HG03280 (cell line): Measurements from ENCODE around the gene TBC1D22A.

ENCODE experiments used
- ATAC-seq: cut with Tn5 transposase; IDR thresholded peaks from one replicate; pipeline ENCODE4 v1.9.1; 2021; ENCODE audit warnings: mild to moderate bottlenecking, moderate library complexity; ENCODE audit not compliant: unreplicated experiment

TBC1D22A gene

DNA sequence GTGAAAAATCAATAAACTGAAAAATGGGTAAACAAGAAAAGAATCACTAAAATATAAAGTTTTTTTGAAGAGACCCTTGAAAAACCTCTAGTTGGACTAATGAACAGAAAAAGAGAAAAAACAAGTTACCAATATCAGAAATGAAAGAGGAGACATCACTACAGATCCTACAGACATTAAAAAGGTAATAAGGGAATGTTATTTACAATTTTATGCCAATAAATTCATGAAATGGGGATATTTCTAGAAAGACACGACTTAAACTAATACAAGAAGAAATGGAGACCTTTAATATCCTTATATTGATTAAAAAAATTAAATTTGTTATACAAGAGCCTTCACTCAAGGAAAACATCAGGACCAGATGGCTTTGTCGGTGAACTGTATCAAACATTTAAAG lies 109.4 kb downstream of the TBC1D22A start:
- ATAC-seq = no peak

DNA sequence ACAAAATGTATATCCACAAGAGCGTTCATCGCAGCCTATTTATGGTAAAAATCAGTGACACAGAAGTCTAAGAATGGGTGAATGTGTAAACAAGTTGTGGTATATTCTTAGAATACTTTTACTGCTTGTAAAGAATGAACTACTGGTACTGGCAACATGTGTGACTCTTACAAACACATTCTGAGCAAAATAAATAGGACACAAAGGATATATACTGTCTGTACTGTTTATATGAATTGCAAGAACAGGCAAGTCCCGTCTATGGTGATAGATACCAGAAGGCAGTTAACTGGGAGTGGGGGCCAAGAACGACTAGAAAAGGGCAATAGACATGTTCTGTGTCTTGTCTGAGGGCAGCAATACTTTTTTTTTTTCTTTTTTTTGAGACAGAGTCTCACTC lies 112.6 kb downstream of the TBC1D22A start:
- no peak for ATAC-seq

DNA sequence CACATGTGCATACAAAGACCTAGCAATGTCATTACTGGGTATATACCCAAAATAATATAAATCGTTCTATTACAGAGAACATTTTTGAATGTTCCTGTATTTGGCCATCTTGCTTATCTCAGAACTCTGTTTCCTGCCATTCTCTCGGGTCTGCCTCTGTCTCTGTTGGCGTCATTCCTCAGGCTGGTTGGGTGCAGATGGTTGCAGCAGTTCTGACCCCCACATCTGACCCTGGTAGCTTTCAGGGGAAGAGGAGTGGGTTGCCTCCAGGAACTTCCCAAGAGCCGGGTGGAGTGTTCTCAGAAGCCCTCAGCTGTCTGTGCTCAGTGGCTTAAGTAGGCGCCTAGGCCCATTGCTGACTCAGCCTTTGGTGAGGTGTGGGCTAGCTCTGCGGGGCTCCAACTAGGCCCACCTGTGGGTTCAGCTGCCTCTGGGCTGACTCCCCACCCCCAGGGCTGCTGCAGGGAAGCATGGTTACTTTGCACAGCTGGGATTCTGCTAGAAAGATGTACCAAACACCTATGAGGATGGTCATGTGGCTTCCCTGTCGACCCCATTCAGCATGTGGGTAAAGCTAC lies 114.0 kb downstream of the TBC1D22A start:
- ATAC-seq = no peak

DNA sequence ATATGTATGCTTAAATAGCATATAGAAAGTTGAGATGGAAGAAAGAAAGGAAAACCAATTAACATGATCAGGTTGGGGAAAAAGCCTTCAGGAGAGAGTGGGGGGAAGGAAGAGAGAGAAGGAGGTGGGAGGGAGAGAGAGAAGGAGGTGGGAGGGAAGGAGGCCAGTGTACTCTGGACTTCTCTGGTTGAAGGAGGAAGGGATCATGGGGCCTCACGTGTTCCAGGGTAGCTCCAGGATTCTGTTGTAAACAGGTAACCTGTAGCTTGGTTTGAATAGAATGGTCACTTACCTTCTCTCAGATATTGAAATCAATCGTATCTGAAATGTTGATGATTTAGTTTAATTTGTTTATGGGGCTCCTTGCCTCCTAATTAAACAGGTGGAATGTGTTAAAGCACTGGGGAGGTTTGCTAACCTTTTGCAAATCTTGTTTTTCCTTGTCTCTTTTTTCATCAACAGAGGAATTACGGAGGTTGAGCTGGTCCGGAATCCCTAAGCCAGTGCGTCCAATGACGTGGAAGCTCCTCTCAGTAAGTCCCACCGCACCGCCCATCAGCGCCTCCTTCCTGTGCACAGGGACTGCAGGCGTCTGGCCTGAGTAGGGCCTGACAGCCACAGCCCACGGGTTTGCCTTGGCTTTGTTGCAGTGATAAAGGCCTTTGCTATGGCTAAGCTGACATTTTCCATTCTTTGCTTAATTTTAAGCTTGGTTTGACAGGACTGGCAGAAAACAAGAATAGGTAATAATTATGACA lies 115.9 kb downstream of the TBC1D22A start:
- ATAC-seq = no peak

DNA sequence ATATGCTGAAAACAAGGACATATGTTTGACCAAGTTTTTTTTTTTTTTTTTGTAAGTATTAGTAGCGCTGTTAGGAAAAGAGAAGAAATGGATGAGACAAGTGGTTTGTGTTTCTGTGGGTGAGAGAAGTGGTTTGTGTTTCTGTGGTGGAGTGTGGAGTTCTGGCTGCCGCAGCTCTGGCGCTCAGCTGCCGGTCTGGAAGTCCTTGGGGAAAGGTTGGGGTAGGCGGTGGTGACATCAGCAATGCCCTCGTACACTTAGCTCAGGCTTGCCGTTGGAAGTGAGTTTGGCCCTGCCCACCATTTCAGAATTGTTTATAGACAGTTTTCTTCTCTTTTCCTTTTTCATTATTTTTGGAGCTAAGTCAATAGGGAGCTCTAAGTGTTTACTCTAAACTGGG lies 116.6 kb downstream of the TBC1D22A start:
- no peak for ATAC-seq

DNA sequence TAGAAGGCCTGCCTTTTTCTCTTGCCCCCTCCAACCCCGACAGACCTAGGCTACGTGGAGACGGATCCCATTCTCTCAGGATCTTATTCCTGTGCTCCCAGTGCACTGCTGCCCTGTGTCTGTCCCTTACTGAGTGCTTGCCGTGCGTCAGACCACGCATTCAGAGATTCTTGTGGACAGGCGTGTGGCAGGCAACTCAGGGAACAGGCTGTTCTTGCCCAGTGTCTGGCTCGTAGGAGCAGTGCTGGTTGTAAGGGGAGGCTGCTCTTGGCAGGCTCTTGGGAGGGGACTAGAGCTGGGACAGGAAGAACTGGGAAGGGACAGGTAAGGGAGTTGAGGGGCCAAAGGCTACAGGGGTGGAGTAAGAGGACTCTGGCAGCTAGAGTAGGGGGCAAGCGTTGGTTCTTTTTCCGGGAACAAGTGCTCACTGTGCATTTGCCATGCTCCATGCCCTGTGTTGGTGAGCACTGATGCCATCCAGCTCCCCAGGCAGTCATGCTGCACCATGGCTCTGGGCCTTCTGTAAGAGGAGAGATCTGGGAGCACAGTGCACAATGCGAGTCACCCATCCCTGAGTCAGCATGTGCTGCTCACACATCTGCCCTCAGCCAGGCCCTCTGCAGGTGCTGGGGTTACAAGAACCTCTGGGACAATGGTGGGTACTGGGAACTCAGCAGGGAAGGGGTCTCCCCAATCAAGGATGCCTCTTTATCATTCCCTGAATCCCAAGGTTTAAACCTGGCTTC lies 119.1 kb downstream of the TBC1D22A start:
- ATAC-seq = no peak

DNA sequence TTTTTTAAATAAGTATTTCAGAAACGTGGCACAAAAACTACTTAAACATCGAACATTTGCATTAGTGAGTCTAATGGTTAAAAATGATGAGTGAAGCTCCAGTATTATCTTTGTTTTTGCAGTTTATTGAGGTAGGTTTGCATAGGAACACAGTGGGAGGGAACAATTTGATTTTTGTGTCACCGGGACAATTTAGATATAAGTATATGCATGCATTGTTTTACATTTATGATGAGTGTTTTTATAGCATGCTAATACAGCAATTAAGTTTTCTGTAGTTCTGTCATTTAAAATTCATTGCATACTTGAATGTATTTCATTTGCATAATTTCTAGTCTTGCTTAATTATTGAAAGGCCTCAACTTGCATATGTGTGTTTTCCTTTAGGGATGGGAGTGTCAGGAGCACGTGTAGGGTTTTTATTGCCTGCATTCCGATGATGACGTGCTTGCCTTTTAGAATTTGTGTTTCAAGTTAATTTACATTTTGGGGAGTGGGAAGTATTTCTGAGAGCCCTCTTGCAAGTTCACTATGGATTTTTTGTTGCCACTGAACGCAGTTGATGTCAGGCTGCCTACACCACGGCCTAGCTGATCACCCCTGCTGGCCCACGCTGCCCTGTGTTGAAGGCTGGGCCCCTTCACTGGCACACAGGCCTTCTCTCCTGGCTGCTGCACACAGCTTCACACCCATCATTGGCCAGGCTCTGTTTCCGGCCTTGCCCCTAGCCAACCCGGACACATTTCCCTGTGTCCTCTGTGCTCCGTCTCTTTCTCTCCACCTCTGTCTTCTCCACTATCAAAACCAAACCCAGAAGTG lies 120.9 kb downstream of the TBC1D22A start:
- no peak for ATAC-seq

DNA sequence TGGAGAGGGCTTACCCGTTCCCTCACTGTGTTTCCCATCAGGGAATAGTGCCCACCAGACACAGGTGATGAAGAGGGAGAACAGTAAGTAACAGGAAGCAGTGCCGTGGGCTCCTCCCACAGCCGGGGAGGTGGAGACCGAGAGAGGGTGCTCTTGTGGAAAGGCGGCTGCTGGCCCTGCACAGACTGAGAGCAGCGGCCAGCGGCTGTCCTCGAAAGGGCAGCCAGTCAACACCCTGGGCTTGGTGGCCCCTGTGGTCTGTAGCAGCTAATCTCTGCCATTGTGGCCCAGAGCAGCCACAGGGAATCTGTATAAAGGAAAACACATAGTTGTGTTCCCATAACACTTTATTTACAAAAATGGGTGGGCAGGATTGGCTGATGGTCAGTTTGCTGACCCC lies 121.9 kb downstream of the TBC1D22A start:
- no peak for ATAC-seq

DNA sequence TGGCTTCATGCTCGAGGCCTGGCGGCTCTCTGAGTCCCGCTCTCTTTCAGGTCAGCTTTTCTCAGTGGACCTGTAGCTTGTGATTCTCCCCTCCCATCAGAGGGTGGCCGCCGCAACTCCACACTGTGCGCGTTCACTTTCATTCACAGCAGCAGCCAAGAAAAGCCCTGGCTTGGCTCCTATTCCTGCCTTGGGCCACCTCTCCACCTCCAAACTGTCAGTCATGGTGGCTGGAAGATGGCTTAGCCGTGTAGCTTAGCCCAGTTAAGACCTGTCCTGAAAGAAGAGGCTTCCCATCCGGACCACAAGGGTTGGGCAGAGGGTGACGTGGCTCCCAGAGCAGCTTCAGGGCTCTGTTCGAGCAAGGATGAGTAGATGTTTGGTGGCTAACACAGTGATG lies 125.5 kb downstream of the TBC1D22A start:
- no peak for ATAC-seq

DNA sequence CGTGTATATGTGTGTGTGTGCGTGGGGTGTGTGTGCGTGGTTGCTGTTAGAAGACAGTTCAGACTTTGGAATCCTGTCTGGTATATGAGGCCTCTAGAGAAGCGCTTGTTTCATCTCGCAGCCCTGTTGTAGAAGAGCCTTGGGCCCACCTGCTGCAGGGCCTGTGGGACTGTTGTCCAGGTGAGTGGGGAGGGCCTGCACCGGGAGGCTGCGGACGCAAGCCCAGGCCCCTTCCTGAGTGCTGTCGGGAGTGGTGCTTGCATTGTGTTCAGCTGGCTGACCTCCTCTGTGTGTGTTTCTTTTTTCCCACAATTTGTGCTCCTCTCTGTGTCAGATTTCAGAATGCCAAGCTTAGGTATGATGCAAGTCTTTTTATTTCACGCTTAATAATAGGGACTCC lies 128.4 kb downstream of the TBC1D22A start:
- no peak for ATAC-seq

DNA sequence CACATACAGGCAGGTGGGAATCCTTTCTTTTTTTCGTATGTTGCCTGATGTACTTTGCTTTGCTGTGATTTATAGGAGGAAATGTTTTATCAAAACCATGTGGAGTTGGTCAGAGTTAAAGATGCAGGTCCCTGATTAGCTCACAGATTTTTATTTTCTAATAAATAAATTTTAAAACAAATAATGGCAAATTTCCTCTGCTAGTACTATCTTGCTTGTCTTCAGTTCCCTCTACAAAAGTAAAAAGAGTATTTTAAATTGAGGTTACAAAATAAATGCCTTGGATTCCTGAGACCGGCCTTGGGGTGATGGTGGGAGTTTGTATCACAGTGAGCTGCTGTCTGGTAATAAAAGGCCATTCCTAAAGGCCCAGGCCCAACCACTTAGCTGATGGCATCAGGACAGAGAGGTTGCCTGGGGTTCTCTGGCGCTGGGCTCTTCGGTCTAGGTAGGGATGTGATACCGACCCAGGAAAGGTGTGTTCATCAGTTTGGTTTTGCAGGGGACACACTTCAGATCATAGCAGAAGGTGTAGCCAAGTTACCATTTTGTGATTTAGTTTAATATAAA lies 129.0 kb downstream of the TBC1D22A start:
- no peak for ATAC-seq

DNA sequence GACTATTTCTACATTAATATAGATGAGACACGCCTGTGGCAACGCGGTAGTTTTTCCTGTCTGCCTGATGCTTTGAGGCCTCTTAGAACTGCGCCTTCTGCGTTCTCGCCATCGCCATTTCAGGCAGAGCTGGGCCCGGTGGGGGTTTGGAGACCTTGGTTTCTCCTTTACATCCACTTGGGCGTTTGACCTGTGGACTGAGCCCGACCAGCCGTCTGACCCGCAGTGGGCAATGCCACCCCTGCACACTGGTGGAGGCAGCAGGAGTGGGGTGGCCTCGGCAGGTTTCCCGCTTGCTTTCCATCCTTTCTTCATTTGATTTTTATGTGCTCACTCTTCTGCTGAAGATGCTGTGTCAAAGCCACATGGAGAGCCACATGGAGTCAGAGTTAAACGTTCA lies 130.4 kb downstream of the TBC1D22A start:
- ATAC-seq = no peak

DNA sequence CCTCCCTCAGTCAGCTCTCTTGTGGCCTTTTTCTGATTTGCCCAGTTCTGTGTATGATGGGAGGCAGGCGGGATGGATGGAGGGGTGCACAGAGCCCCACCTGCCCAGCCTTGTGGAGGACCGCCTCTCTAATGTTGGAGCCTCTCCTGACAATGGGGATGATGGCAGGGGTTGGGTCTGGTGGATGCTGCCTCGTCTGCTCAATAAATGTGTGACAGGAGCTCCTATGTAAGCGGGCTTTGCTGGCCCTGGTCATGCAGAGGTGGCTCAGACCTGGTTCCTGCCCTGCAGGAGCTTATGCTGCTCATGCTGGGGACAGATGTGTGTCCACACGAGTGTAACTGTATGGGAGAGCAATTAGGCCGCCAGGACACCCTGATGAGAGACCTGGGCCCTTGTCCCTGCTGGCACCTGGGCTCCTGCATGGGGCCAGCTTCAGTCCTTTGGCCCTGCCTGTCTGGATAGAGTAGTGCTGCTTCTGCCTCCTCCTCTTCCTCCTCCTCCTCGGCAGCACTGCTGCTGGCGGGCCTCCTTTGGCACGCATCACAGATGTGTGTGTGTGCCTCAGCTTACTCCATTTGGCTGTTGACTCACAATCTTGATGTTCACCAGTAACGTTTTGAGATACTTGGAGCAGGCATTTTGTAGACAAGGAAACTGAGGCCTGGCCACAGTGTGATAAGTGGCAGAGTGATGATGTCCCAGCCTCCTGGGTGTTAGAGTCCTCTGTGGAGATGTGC lies 131.0 kb downstream of the TBC1D22A start:
- no peak for ATAC-seq

DNA sequence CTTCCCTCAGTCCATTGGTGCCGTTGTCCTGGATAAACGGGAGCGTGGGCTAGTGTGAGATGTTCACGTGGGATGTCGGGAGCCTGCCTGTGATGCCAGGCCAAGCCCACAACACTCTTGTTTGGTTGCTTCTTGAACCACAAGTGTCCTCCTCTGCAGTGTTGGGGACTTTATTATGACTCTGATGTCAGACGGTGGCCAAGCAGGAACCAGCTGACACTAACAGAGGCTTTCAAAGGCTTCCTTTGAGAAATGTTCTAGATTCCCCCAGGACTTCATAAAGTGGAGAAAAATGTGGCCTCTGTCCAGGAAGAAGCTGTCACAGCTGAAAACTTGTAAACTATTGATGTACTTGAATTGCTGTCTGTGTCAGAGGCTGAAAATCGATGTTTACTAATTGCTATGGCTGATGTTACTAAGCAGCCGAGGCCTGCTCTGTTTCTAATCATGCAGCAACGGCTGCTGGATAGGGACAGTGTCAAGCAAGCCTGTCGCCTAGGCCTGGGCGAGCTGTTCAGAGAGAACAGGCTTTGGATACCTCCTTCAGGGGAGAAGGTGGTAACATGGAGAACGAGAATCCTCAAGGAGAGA lies 131.7 kb downstream of the TBC1D22A start:
- no peak for ATAC-seq

DNA sequence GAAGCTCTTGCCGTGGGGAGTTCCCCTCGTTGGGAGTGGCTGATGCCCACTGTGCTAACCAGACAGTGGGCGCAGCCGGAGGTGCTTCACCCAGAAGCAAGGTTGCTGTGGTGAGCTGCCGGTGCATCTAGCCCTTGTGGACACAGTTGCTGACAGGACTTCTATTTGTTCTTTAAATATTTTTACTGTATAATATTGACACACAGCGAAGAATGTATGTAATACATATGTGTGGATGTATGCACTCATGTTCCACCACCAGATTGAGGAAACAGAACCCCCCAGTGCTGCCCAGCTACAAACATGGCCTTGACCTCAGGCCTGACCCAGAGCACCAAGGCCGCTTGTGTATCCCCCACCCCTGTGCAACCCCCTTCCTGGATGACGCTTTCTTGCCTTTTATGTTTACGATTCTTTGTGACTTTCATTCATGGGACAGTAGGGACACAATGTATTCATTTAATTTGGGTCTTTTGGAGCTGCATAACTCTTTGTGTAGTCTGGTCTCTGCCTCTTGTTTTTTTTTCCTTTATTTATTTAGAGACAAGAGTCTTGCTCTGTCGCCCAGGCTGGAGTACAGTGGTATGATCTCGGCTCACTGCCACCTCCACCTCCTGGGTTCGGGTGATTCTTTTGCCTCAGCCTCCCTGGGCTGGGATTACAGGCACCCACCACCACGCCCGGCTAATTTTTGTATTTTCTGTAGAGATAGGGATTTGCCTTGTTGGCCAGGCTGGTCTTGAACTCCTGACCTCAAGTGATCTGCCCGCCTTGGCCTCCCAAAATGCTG lies 132.6 kb downstream of the TBC1D22A start:
- ATAC-seq = no peak

DNA sequence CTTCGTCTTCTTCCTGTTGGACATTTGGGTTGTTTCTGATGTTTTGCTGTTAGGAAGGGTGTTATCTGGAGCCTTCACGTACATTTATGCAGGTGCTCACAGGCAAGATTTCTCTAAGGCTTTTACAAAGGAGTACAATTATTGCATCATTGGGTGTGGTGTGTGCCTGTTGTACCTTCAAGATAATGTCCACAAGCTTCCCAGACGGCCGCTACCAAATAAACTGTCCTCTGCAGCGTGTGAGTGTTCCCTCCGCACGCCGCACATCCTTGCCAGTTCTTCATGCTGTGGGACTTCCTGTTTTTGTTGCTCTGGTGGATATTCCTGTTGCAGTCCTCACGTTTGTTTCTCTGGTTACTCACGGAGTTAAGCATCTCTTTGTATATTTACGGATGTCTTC lies 133.3 kb downstream of the TBC1D22A start:
- no peak for ATAC-seq

DNA sequence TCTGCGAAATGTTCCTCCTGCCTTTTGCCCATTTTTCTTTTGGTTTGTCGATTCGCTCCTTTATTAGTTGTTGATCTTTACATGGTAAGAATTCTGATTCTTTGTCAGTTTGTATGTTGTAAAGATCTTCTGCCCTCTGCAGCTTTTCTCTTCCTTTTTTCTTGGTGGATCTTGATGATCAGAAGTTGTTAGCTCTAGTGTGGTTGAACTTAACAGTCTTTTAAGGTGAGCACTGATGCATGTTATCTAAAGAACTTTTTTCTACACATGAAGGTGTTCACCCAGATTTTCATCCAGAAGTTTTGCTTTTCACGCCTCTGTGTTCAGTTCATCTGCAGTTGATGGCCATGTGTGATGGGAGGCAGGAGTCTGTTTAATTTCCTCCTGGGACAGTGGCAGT lies 133.7 kb downstream of the TBC1D22A start:
- ATAC-seq = no peak

DNA sequence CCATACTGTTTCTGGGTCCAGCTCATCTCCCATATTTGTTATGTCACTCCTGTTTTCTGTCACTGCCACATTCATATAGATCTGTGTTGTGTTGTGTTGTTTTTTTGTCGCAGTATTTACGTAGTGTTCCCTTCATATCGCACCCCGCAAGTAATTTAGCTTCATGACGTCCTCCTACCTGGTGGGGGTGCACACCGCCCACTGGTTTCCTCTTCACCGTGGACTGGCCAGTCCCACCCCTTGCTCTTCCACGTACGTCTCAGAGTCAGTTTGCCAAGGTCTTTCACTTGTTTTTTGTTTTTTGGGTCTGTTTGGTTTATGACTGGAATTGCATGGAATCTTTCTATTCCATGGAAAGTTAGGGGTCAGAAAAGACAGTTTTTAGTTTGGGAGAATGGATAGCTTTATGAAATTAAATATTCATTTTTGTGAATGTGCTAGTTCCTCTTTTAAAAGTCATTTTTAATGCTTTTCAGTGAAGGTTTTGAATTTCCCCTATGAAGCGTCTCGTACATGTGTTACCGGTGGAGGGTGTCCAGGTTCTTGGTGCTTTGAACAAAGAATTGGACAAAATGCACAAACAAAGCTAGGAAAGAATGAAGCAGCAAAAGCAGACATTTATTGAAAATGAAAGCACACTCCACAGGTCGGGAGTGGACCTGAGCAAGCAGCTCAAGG lies 134.3 kb downstream of the TBC1D22A start:
- no peak for ATAC-seq

DNA sequence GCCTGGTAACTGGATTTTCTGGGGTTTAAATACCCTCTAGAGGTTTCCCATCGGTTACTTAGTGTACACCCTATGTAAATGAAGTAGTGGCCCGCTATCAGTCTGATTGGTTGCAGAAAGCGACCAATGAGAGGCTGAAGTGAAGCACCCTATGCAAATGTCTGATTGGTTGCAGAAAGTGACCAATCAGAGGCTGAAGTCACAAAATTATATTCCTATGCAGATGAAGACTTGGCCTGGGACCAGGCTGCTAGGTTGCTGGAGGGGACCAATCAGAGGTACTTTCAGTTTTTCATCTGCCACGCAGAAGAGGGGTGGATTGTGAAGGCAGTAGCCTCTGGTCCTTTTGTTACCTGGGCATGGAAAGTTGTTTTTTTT lies 134.8 kb downstream of the TBC1D22A start:
- ATAC-seq = no peak
